ENCODE data around the gene AKR1E2.
A peak's percentile ranks its signal among the peaks of the same experiment; 100 is the strongest.

Gene AKR1E2

DNA sequence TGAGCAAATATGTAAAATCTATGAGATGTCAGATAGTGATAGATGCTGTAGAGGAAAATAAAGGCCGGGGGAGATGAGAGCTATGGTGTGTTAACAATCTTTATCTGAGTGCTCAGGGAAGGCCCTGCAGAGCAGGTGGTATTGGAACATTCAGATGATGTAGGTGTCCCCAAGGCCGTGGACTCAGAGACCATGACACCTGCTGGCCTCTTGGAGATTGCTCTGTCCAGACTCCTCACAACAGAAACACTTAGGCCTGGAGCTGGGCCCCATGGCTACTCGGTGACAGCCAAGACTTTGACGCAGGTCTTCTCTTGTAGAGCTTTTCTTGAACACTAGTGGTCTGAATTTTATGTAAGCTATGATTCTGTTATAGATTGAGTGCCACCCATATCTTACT lies 13.3 kb downstream of the AKR1E2 start:
- H3K36me3 Mint-ChIP-seq (ENCODE audit: insufficient read depth) = peaks cover 2% of the 10 kb centered on the region
- no peak overlapping the region for H3K4me3 Mint-ChIP-seq
- ATAC-seq (replicated peaks) (no peak), DNase-seq (no peak)
- H3K9me3 Mint-ChIP-seq = no peaks in the 10 kb centered on the region
- peaks cover 24 to 45% of the 10 kb centered on the region in 2 donors for H3K27me3 Mint-ChIP-seq
- H3K27ac Mint-ChIP-seq = no peak overlapping the region
- peaks cover 4 to 7% of the 10 kb centered on the region in 2 donors for H3K4me1 Mint-ChIP-seq (ENCODE audit: low read depth in 2 of 2)

- ATAC-seq (replicated peaks) (no peak), DNase-seq (no peak)
- Mint-ChIP-seq H3K4me1 (ENCODE audit: low read depth in 2 of 2) (peaks cover 4 to 7% of the 10 kb centered on the region in 2 donors), H3K36me3 (ENCODE audit: insufficient read depth) (peaks cover 2% of the 10 kb centered on the region), H3K4me3 (no peak overlapping the region), H3K27me3 (peaks cover 24 to 46% of the 10 kb centered on the region in 2 donors), H3K9me3 (no peaks in the 10 kb centered on the region), H3K27ac (no peak overlapping the region)
Observed at GRCh38 chr10:4840151-4840550, 14.1 kb downstream of the AKR1E2 start.

GRCh38 chr10:4843525-4844180 lies 17.6 kb downstream of the AKR1E2 start:
- DNase-seq = no peak
- peaks cover 0 to under 1% of the 10 kb centered on the region in 2 donors for H3K4me1 Mint-ChIP-seq (ENCODE audit: low read depth in 2 of 2)
- H3K27me3 Mint-ChIP-seq = peaks cover 24 to 44% of the 10 kb centered on the region in 2 donors
- H3K27ac Mint-ChIP-seq = no peak overlapping the region
- peaks cover 3% of the 10 kb centered on the region for H3K36me3 Mint-ChIP-seq (ENCODE audit: insufficient read depth)
- no peaks in the 10 kb centered on the region for H3K9me3 Mint-ChIP-seq
- ATAC-seq (replicated peaks) = no peak
- no peak overlapping the region for H3K4me3 Mint-ChIP-seq

DNA sequence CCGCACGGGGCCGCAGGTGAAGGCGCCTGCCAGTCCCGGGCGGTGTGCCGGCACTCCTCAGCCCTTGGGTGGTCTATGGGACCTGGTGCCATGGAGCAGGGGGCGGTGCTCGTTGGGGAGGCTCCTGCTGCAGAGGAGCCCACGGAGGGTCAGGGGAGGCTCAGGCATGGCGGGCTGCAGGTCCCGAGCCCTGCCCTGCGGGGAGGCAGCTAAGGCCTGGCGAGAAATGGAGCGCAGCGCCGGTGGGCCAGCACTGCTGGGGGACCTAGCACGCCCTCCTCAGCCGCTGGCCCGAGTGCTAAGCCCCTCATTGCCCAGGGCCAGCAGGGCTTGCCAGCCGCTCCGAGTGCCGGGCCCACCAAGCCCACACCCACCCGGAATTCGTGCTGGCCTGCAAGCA lies 18.9 kb downstream of the AKR1E2 start:
- DNase-seq = no peak
- peaks cover 6 to 9% of the 10 kb centered on the region in 2 donors for H3K4me1 Mint-ChIP-seq (ENCODE audit: low read depth in 2 of 2)
- peaks cover 24 to 51% of the 10 kb centered on the region in 2 donors for H3K27me3 Mint-ChIP-seq
- H3K36me3 Mint-ChIP-seq (ENCODE audit: insufficient read depth) = peaks cover 5% of the 10 kb centered on the region
- H3K9me3 Mint-ChIP-seq = no peaks in the 10 kb centered on the region
- no peak overlapping the region for H3K4me3 Mint-ChIP-seq
- no peak for ATAC-seq (replicated peaks)
- no peak overlapping the region for H3K27ac Mint-ChIP-seq

DNA sequence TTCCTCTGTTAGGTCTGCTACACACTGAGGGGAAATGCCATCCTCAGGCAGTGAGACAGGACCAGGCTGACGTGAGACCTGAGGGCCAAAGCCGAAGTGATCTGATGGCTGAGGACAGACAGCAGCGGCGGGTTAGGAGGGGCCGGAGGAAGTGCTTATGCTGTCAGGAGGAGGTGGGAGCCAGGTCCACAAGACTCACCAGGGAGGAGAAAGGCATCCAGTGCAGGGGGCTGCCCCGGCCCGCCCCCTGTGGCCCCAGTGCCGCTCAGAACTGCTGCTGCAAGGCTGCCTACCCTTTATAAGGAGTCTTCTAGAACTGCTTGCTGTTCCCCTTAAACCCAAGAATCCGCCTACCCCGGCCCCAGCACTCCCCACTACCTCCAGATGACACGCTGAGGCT lies 19.8 kb downstream of the AKR1E2 start:
- peaks cover 9 to 12% of the 10 kb centered on the region in 2 donors for H3K4me1 Mint-ChIP-seq (ENCODE audit: low read depth in 2 of 2)
- H3K27ac Mint-ChIP-seq = no peak overlapping the region

DNA sequence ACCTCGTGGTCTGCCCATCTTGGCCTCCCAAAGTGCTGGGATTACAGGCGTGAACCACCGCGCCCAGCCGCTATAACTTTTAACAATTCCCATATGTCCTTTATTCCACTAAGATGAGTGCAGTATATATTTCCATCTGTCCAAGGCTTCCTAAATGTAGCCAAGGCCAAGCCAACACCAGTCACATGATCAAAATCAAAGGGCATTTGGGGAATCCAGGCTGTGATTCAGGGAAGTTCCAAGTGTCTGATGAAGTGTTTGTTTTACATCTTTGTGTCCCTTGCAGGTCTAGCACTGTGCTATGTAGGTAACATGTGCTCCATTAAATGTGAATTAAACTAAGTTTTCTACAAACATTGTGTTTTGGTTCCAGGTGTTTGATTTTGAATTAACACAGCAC lies 20.8 kb downstream of the AKR1E2 start:
- Mint-ChIP-seq H3K4me3 (no peak overlapping the region), H3K27ac (no peak overlapping the region), H3K9me3 (no peaks in the 10 kb centered on the region), H3K27me3 (peaks cover 26 to 42% of the 10 kb centered on the region in 2 donors), H3K4me1 (ENCODE audit: low read depth in 2 of 2) (peaks cover 9 to 12% of the 10 kb centered on the region in 2 donors), H3K36me3 (ENCODE audit: insufficient read depth) (peaks cover 5% of the 10 kb centered on the region)
- no peak for DNase-seq
- no peak for ATAC-seq (replicated peaks)

More for the DNA sequence above, 19.8 kb downstream of the AKR1E2 start:
- Mint-ChIP-seq H3K4me3 (no peak overlapping the region), H3K9me3 (no peaks in the 10 kb centered on the region), H3K36me3 (ENCODE audit: insufficient read depth) (peaks cover 5% of the 10 kb centered on the region), H3K27me3 (peaks cover 21 to 43% of the 10 kb centered on the region in 2 donors)
- ATAC-seq (replicated peaks) (no peak), DNase-seq (no peak)

GRCh38 chr10:4847561-4848355 lies 21.8 kb downstream of the AKR1E2 start:
- Mint-ChIP-seq H3K27ac (no peak overlapping the region), H3K36me3 (ENCODE audit: insufficient read depth) (peaks cover 3% of the 10 kb centered on the region)
- no peak for ATAC-seq (replicated peaks)

DNA sequence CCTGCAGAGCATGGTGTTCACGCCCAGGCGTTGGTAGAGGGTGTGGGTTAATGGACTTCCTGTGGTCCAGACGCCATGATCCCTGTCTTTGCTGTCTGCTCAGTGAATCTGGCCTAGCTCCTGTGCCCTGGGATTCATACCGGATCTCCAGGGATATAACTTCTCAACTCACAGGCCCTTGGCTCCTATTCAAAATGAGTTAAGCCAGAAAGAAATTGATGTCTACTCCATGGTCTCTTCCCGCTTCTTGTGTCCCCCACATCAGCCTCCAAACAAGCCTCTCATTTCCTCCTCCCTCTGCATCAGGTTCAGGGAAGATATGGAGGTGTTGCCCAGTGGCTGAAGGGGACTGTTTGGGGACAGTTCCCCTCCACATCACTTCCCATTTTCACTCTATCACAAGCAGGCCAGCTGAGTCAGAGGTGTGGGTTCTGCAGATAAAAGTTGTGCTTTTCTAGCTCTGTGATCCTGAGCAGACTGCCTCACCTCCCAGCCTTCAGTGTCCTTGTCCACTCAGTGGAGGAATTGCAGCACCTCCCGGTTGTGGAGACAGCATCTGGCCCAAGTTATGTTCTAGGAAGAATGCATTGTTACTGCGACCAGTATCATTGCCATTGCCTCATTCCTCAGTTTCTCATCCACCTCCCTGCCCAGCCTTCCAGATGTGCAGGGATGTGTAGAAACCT lies 22.5 kb downstream of the AKR1E2 start:
- DNase-seq = no peak
- H3K27me3 Mint-ChIP-seq = peaks cover 19 to 36% of the 10 kb centered on the region in 2 donors
- no peak overlapping the region for H3K4me3 Mint-ChIP-seq
- ATAC-seq (replicated peaks) = no peak
- H3K9me3 Mint-ChIP-seq = no peaks in the 10 kb centered on the region
- H3K4me1 Mint-ChIP-seq (ENCODE audit: low read depth in 2 of 2) = peaks cover 9 to 12% of the 10 kb centered on the region in 2 donors
- H3K27ac Mint-ChIP-seq = no peak overlapping the region
- H3K36me3 Mint-ChIP-seq (ENCODE audit: insufficient read depth) = peaks cover 3% of the 10 kb centered on the region

More at GRCh38 chr10:4847561-4848355, 21.8 kb downstream of the AKR1E2 start:
- H3K9me3 Mint-ChIP-seq = no peaks in the 10 kb centered on the region
- peaks cover 9 to 12% of the 10 kb centered on the region in 2 donors for H3K4me1 Mint-ChIP-seq (ENCODE audit: low read depth in 2 of 2)
- DNase-seq = no peak
- no peak overlapping the region for H3K4me3 Mint-ChIP-seq
- H3K27me3 Mint-ChIP-seq = peaks cover 20 to 39% of the 10 kb centered on the region in 2 donors

DNA sequence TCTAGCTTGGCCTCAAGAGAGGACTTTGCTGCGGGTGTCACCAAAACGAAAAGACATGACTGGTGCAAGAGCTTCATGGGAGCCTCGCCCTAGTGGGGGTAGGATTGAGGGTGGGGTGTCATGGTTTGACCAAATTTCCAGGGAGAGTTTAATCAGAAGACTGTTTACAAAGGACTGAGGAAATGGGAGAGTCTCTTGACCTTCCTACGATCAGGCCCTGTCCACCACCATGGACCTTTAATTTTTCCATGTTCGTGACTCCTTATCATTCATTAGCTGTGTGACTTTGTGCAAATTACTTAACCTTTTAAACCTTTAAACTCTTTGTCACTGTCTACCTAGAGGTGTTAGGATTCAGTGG lies 23.0 kb downstream of the AKR1E2 start:
- Mint-ChIP-seq H3K36me3 (ENCODE audit: insufficient read depth) (peaks cover 3% of the 10 kb centered on the region), H3K4me1 (ENCODE audit: low read depth in 2 of 2) (peaks cover 9 to 12% of the 10 kb centered on the region in 2 donors), H3K9me3 (no peaks in the 10 kb centered on the region), H3K4me3 (no peak overlapping the region), H3K27me3 (peaks cover 15 to 31% of the 10 kb centered on the region in 2 donors), H3K27ac (no peak overlapping the region)
- ATAC-seq (replicated peaks) = no peak
- DNase-seq = no peak

GRCh38 chr10:4849555-4850242 lies 23.7 kb downstream of the AKR1E2 start:
- peaks cover 9 to 12% of the 10 kb centered on the region in 2 donors for H3K4me1 Mint-ChIP-seq (ENCODE audit: low read depth in 2 of 2)
- DNase-seq (peak; percentile 76 to 77 (median 77)), ATAC-seq (replicated peaks) (peak; percentile 89)
- no peak overlapping the region for H3K4me3 Mint-ChIP-seq
- H3K9me3 Mint-ChIP-seq = no peaks in the 10 kb centered on the region
- no peak overlapping the region for H3K27ac Mint-ChIP-seq
- peaks cover 3% of the 10 kb centered on the region for H3K36me3 Mint-ChIP-seq (ENCODE audit: insufficient read depth)
- peaks cover 12 to 28% of the 10 kb centered on the region in 2 donors for H3K27me3 Mint-ChIP-seq

- no peak for DNase-seq
- Mint-ChIP-seq H3K9me3 (no peaks in the 10 kb centered on the region), H3K36me3 (ENCODE audit: insufficient read depth) (peaks cover 3% of the 10 kb centered on the region), H3K27ac (no peak overlapping the region), H3K4me3 (no peak overlapping the region), H3K27me3 (peaks cover 12 to 31% of the 10 kb centered on the region in 2 donors), H3K4me1 (ENCODE audit: low read depth in 2 of 2) (peaks cover 9 to 12% of the 10 kb centered on the region in 2 donors)
- no peak for ATAC-seq (replicated peaks)
Observed at GRCh38 chr10:4850397-4850796, 24.4 kb downstream of the AKR1E2 start.

- Mint-ChIP-seq H3K4me3 (no peak overlapping the region), H3K36me3 (ENCODE audit: insufficient read depth) (peaks cover 3% of the 10 kb centered on the region), H3K27ac (no peak overlapping the region), H3K9me3 (no peaks in the 10 kb centered on the region), H3K4me1 (ENCODE audit: low read depth in 2 of 2) (peaks cover 9 to 12% of the 10 kb centered on the region in 2 donors), H3K27me3 (peaks cover 12 to 27% of the 10 kb centered on the region in 2 donors)
- no peak for DNase-seq
- no peak for ATAC-seq (replicated peaks)
Observed at GRCh38 chr10:4851176-4851575, 25.2 kb downstream of the AKR1E2 start.

DNA sequence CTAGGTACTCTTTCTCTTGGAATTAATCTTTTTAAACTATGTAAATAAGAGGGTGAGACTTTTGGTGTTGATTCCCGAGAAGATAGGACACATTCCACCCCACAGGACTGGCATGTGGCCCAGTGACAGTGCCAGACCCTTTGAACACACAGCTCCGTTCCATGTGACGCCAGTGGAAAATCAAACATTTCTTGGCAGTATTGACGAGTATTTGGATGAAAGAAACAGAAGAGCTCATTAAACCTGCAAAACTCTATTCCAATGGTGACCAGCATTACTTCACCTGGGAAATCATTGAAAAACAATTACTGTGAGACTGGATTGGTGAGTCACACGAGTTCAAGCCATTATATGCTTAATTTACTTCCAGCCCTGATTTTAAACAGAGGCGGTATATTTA lies 25.8 kb downstream of the AKR1E2 start:
- DNase-seq = no peak
- no peaks in the 10 kb centered on the region for H3K9me3 Mint-ChIP-seq

More for the DNA sequence above, 25.8 kb downstream of the AKR1E2 start:
- H3K27ac Mint-ChIP-seq = no peak overlapping the region
- peaks cover 15 to 27% of the 10 kb centered on the region in 2 donors for H3K27me3 Mint-ChIP-seq
- ATAC-seq (replicated peaks) = no peak
- peaks cover 3% of the 10 kb centered on the region for H3K36me3 Mint-ChIP-seq (ENCODE audit: insufficient read depth)
- H3K4me3 Mint-ChIP-seq = no peak overlapping the region
- peaks cover 9 to 12% of the 10 kb centered on the region in 2 donors for H3K4me1 Mint-ChIP-seq (ENCODE audit: low read depth in 2 of 2)
